Tibial nerve (tissue), 4 donors: ENCODE data around the gene MED31. TPM values are rescaled to one million over a fixed set of nuclear protein-coding genes. Genes with fewer than 3 reads are reported as not detected.
A peak's percentile ranks its signal among the peaks of the same experiment; 100 is the strongest.
"Not testable (repeated sequence)": the region's sequence is repeated elsewhere in the genome, so short reads cannot be mapped to it uniquely, and the experiment has no call there.

Experiments used
- DNase-seq, 2 donors: peaks; one replicate each; pipeline ENCODE4 v3.0.0-alpha.2; 2019; ENCODE audit warnings: low spot score in 2 of 2
- H3K27ac ChIP-seq, 4 donors: fragments of 200-600 bp; sonication (generic) in 3 of 4; one replicate each; pipeline ENCODE4 v1.5.1; 2017 to 2019; ENCODE audit warnings: mild to moderate bottlenecking in 1 of 4
- H3K27me3 ChIP-seq, 2 donors: fragments of 200-600 bp; sonication (generic) in 1 of 2; one replicate each; pipeline versions ENCODE4 v1.5.1 to v1.6.0; 2017 to 2019
- H3K36me3 ChIP-seq, 3 donors: fragments of 200-600 bp; sonication (generic); one replicate each; pipeline ENCODE4 v1.5.1; 2018 to 2019
- H3K4me1 ChIP-seq, 4 donors: fragments of 200-600 bp; sonication (generic) in 3 of 4; one replicate each; pipeline ENCODE4 v1.5.1; 2017 to 2019
- H3K4me3 ChIP-seq, 4 donors: fragments of 200-600 bp; sonication (generic) in 3 of 4; one replicate each; pipeline ENCODE4 v1.5.1; 2017 to 2019; ENCODE audit warnings: mild to moderate bottlenecking in 1 of 4, moderate library complexity in 1 of 4
- H3K9me3 ChIP-seq, 4 donors: fragments of 200-600 bp; sonication (generic) in 3 of 4; one replicate each; pipeline ENCODE4 v1.5.1; 2017 to 2019
- EP300 ChIP-seq, 2 donors: sonication (generic); formaldehyde crosslinking; IDR thresholded peaks; one replicate each; pipeline ENCODE4 v1.6.1; 2017; ENCODE audit warnings: antibody characterized with exemption in 2 of 2, mild to moderate bottlenecking in 1 of 2
- POLR2A ChIP-seq, 2 donors: fragments of 450-650 bp; IDR thresholded peaks; one replicate each; pipeline ENCODE4 v1.6.1; 2017; ENCODE audit warnings: antibody characterized with exemption in 2 of 2, mild to moderate bottlenecking in 2 of 2, moderate library complexity in 2 of 2
- WGBS, 2 donors: methylation state at CpG; one replicate each; pipeline ENCODE4 v1.1.5; 2018; 5-methylcytosine and 5-hydroxymethylcytosine counted together
- total RNA-seq, 4 donors: library from RNA; depleted of rRNA; stranded (reverse); fragments of >200 nt; gene quantifications; one replicate each; pipeline ENCODE4 v1.1.0, GENCODE V29; 2016
- TF ChIP-seq, protein P1 (sequence below), 5 experiments: fragments of 200-600 bp in 3 of 5; fragments of 450-650 bp in 2 of 5; sonication (generic) in 3 of 5; IDR thresholded peaks; one replicate each; pipeline ENCODE4 v1.5.1; 2016 to 2019; ENCODE audit warnings: antibody characterized with exemption in 5 of 5, mild to moderate bottlenecking in 3 of 5, moderate library complexity in 2 of 5

Gene MED31
- total RNA-seq, 4 donors from 2014 or later, result 4.5 to 12.6 (median 6.6) TPM

DNA sequence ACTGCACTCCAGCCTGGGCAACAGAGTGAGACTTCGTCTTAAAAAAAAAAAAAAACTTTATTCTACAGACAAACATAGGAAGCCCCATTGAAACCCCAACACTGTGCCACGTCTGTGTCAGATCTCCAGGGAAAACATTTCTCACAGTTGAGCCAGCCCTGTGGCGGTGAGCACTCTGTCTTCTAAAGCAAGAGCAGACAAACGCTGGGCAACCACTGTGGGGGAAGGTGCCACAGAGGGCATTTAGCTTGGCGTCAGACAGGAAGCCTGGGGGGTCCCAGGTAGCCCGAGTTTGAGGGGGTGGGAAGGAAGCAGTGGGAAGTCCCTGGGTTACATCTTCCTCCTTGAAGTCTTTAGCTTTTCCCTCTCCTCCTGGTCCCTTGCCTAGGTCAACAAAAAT lies 16.1 kb upstream of the MED31 start:
- DNase-seq, result no peak

DNA sequence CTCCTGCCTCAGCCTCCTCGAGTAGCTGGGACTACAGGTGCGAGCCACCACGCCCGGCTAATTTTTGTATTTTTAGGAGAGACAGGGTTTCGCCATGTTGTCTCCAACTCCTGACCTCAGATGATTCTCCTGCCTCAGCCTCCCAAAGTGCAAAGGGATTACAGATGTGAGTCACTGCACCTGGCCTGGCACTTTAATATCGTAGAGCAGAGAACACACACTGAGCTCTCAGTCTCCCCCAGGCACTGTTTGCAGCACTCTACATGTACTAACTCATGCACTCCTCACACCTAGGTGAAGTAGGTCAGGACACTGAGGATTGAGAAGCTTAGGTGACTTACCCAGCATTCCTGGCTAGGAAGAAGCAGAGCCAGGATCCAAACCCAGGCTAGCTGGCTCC lies 15.2 kb upstream of the MED31 start:
- Histone ChIP-seq H3K27me3 (peaks cover 0 to 33% of the 10 kb centered on the region in 2 donors), H3K27ac (no peak overlapping the region), H3K4me1 (peaks cover 0 to 8% (median 0%) of the 10 kb centered on the region in 4 donors), H3K4me3 (no peak overlapping the region), H3K36me3 (no peaks in the 10 kb centered on the region), H3K9me3 (no peaks in the 10 kb centered on the region)
- WGBS, 2 donors, result 95 to 99% methylated on average over 6 of the region's 6 CpGs
- no peak for DNase-seq
- TF ChIP-seq EP300 (IDR thresholded peaks at IDR 0.05), result no peak
- TF ChIP-seq, protein P1, sequence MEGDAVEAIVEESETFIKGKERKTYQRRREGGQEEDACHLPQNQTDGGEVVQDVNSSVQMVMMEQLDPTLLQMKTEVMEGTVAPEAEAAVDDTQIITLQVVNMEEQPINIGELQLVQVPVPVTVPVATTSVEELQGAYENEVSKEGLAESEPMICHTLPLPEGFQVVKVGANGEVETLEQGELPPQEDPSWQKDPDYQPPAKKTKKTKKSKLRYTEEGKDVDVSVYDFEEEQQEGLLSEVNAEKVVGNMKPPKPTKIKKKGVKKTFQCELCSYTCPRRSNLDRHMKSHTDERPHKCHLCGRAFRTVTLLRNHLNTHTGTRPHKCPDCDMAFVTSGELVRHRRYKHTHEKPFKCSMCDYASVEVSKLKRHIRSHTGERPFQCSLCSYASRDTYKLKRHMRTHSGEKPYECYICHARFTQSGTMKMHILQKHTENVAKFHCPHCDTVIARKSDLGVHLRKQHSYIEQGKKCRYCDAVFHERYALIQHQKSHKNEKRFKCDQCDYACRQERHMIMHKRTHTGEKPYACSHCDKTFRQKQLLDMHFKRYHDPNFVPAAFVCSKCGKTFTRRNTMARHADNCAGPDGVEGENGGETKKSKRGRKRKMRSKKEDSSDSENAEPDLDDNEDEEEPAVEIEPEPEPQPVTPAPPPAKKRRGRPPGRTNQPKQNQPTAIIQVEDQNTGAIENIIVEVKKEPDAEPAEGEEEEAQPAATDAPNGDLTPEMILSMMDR (IDR thresholded peaks at IDR 0.05), result no peak
- TF ChIP-seq POLR2A (IDR thresholded peaks at IDR 0.05), result no peak

More for the DNA sequence above, 16.1 kb upstream of the MED31 start:
- Histone ChIP-seq H3K9me3 (no peaks in the 10 kb centered on the region), H3K4me3 (no peak overlapping the region), H3K4me1 (peaks cover 0 to 8% (median 0%) of the 10 kb centered on the region in 4 donors), H3K27me3 (peaks cover 0 to 23% of the 10 kb centered on the region in 2 donors), H3K36me3 (no peaks in the 10 kb centered on the region), H3K27ac (no peak overlapping the region)
- TF ChIP-seq EP300 (IDR thresholded peaks at IDR 0.05) (no peak), POLR2A (IDR thresholded peaks at IDR 0.05) (no peak)
- TF ChIP-seq, protein P1 (IDR thresholded peaks at IDR 0.05), result no peak
- WGBS, 2 donors, result 51 to 55% methylated on average over 6 of the region's 6 CpGs

DNA sequence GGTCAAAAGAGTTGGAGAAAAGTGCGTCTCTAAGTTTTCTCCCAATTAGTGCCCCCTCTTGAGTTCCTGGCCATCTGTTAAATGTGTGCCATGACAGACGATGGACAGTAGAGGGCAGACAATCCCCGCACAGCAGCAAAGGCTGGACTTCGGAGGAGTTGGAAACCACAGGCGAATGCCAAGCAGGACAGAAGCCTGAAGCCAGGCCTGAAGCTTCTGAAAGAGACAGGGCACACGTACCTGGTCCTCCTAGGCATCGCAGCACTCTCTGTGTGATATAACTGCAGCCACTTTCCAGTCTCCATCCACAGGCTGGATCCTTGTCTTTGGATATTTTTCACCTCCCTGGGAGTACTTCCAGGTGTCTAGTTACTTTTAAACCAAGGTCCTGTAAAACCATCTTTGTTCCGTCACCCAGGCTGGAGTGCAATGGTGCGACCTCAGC lies 14.7 kb upstream of the MED31 start:
- TF ChIP-seq POLR2A (IDR thresholded peaks at IDR 0.05), result no peak
- no peak for TF ChIP-seq EP300 (IDR thresholded peaks at IDR 0.05)
- TF ChIP-seq, protein P1 (IDR thresholded peaks at IDR 0.05), result peak; percentile 75 to 87 (median 85)
- Histone ChIP-seq H3K27ac (no peak overlapping the region), H3K9me3 (no peaks in the 10 kb centered on the region), H3K4me3 (no peak overlapping the region), H3K4me1 (peaks cover 0 to 8% (median 0%) of the 10 kb centered on the region in 4 donors), H3K36me3 (no peaks in the 10 kb centered on the region), H3K27me3 (peaks cover 0 to 37% of the 10 kb centered on the region in 2 donors)
- peak; percentile 43 to 60 for DNase-seq
- 16 to 18% methylated on average over 9 of the region's 9 CpGs for WGBS, 2 donors

DNA sequence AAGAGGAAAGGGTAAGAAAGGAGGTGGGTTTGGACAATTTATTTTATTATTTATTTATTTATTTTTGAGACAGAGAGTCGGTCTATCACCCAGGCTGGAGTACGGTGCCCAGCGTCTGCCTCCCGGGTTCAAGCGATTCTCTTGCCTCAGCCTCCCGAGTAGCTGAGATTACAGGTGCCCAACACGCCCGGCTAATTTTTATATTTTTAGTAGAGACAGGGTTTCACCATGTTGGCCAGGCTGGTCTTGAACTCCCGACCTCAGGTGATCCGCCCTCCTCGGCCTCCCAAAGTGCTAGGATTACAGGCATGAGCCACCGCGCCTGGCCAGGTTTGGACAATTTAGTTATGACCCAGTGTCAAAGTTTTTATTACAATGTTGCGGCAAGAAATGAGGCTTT lies 11.8 kb upstream of the MED31 start:
- not testable (repeated sequence) for H3K27ac ChIP-seq, H3K9me3 ChIP-seq, DNase-seq

DNA sequence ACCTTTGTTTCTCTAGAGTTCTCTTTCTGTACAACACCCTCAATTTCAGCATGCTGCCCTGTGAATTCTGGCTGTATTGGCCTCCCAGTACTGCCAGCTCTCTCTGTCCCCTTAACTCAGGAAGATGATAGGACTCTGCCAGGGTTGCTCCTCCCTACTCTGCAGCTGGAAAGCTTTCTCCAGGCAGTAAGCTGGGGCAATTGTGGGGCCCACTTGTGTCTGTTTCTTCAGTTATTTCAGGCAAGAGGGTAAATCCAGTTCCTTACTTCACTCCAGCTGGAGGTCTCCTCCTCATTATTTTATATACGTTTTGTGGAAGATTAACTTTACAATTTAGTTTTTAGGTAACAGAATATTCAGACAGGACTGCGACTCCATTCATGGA lies 10.1 kb upstream of the MED31 start:
- TF ChIP-seq EP300 (IDR thresholded peaks at IDR 0.05) (no peak), POLR2A (IDR thresholded peaks at IDR 0.05) (no peak)
- TF ChIP-seq, protein P1 (IDR thresholded peaks at IDR 0.05), result no peak
- Histone ChIP-seq H3K36me3 (no peaks in the 10 kb centered on the region), H3K27me3 (peaks cover 0 to 53% of the 10 kb centered on the region in 2 donors), H3K27ac (no peak overlapping the region), H3K4me1 (peaks cover 0 to 11% (median 0%) of the 10 kb centered on the region in 4 donors), H3K9me3 (no peaks in the 10 kb centered on the region), H3K4me3 (no peak overlapping the region)
- no peak for DNase-seq
- 56% methylated on average over 2 of the region's 2 CpGs for WGBS, 2 donors

More for the DNA sequence above, 11.8 kb upstream of the MED31 start:
- H3K27me3 ChIP-seq, result peaks cover 0 to 48% of the 10 kb centered on the region in 2 donors
- H3K4me3 ChIP-seq, H3K4me1 ChIP-seq, H3K36me3 ChIP-seq: not testable (repeated sequence)
- 88 to 91% methylated on average over 14 of the region's 14 CpGs for WGBS, 2 donors
